GM18861 (cell line): Measurements from ENCODE around the gene GPR153.
A peak's percentile ranks its signal among the peaks of the same experiment; 100 is the strongest.

Experiments
- ATAC-seq: cut with Tn5 transposase; IDR thresholded peaks from one replicate; pipeline ENCODE4 v1.9.1; 2021; ENCODE audit not compliant: unreplicated experiment

GPR153 gene

DNA sequence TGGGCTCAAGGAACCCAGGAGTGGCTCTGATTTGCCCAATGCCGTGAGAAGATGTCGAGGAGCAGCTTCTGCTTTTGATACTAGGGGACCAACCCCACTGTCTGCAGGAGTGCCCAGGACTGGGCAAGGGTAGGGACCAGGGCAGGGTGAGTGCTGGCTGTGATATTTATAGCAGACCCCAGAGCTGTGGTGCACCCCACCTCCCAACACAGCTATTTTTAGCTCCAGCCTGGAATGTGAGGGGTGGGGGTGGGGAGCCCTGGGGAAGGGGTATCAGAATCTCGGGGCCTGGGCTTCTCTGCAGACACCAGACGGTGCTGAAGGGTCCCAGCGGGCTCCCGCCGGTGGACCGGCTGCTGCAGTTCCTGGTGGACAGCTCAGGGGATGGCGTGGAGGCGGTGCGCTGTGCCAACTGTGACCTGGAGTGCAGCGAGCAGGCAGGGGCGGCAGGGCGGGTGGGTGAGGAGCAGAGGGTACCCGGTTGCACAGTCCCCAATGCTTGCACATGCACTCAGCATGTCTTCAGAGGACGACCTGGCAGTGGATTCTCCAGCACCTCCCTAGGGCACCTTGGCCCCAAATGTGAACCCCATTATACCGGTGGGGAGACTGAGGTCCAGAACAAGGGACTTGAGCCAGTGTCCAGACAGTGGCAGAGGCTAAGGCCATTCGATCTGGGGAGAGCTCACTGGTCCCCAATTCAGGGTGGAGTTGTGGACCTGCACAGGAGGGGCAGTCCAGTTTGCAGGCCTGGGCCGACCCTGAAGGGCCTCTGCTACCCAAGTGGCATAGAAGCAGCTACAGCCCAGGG is 53.6 kb downstream of the GPR153 start:
- no peak for ATAC-seq

DNA sequence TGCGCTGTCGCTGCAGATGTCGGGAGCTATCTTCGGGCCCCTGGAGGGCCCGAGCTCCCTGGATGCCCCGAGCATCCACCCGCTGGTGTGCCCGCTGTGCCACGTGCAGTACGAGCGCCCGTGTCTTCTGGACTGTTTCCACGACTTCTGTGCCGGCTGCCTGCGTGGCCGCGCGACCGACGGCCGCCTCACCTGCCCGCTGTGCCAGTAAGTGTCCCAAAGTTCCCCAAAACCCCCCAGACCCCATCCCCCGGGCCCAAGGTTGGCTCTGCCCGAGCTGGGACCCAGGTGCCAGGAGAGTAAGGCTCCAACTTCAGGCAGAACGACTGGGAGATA is 54.4 kb downstream of the GPR153 start:
- no peak for ATAC-seq

DNA sequence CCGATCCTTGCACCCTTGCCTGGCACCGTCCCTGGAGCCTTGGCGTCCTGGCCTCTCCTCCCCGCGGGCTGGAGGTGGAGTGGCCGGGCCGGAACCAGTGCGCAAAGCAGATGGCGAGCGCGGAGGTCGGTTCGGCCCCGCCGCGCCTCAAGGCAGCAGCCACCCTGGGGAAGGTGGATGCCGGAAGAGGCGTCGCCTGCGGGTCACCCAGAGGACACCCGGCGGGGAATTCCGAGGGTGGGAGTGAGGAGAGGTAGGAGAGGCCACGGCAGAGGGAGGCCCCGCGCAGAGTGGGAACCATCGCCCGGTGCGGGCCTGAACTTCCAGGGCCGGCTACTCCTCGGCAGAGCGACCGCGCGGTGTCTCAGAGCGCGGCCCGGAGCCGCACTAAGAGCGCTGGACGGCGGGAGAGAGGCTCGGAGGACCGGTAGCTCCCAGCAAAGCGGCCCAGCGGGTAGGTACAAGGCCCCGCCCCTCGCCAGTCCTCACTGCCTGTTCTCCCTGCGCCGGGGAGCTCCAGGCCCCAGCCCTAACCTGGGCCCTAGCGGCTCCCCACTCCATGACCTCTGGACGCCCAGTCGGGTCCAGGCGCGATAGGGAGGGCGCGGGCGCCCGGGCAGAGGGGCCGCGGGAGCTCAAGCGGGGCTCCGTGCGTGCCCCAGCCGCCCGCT is 54.9 kb downstream of the GPR153 start, which contains the start of gene RNF207:
Gene RNF207 (plus strand): TSS at position 271 of the 671 bp plus-strand sequence. CDS start 417 bp downstream, outside the sequence.
- ATAC-seq: no peak

DNA sequence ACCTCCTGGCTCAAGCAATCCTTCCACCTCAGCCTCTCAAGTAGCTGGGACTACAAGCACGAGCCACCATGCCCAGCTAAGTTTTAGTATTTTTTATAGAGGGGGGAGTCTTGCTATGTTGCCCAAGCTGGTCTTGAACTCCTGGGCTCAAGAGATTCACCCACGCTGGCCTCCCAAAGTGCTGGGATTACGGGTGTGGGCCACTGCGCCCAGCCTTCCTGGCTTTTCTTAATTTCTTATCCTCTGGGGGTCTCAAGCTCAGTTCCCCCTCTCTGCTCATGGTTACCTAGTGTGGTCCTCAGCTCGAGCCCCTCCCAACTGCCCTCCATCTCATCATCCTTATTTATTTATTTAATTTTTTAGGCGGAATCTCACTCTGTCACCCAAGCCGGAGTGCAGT is 58.6 kb downstream of the GPR153 start:
- no peak for ATAC-seq

DNA sequence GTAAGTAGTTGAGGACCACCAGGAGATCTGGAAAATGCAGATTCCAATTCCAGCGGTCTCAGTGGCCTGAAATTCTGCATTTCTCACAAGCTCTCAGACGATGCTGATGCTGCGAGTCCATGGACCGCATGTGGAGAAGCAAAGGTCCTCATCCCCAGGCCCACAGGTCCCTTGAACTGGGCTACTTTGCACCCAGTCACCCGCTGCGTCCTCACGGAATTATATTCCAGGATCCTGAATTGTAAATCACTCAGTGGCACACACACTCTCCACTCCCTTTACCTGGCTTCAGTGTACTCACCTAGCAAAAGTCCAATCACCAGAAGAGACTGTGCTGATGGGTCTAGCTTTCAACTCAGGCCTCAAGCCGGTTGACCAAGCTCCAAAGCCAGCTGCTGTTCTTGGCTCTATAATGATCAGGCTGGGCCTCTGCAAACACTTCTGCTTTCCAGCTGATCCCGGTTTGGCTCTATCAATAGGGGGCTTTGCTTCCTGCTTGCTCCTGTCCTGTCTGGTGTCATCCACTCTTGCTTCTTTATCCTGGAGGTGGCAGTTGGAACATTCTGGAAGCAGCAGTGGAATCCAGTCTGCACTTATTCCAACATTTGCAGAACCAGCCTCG is 60.6 kb downstream of the GPR153 start:
- ATAC-seq: no peak

DNA sequence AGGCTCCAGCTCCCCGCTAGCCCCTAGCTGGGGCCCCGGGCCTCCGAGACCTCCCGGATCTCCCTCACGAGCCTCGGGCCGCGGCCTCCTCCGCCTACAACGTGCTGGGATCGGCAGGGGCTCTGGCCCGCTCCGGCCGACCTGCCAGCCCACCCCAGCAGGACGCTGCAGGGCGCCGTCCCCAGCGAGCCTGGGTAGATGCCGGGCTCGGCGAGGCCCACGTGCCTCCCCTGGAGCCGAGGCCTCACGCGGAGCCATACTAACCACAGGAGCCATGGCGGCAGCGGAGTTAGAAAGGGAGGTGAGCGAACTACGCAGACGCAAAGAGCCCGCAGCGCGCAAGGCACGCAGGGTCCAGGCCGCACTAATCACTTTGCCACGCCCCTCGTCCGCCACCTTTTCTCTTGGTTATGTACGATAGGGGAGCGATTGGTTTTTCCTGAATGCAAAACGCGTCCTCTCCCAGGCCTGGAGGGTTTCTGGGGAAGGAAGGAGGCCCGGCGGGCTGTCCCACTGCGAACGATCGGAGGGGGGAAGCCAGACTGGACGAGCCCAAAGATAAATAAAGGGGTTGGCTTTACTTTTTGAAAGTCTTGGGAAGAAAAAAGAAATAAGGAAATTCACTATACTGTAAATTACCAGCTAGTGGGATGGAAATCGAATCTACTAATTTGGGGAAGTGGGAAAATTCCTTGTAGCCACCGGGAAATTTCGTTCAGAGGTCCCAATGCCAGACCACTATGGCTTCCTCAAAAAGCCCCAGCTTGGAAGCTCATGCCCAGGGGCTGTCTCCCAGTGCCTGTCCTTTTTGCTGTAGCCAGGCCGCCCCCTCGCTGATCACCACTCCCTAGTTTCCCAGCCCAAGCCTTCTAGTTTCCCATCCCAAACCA is 61.4 kb downstream of the GPR153 start, which contains the start of gene RPL22:
Gene RPL22 (minus strand): TSS at position 298 of the 890 bp plus-strand sequence. CDS start 22 bp downstream, at position 276.
- peak; percentile 89 for ATAC-seq

DNA sequence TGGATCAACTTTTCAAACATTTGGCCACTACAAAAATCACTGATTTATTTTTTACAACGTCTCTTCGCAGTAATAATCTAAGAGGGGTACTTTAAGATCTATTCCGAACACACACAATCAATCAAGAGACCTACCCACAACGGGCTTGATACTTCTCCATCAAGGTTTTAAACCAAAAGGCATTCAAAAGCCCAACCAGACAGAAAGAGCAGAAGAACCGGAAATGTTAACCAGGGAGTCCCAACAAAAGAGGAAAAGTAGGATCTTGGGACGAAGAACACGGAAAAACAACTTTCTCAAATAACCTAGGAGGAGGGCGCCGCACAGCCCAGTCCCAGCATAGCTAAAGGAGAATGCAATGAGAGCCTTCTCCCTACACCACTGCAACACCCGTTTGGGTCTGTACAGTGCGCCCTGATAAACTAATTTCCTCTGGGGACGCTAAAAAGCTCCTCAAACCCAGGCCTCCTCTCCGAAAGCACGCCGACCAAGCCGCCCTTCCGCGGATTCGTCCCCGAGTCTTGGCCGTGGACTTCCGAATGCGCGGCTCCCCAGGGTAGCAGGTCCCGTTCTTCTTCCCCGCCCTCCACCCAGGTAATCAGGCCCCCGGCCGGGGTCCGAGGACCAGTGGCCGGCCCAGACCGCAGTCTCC is 62.1 kb downstream of the GPR153 start:
- ATAC-seq: peak; percentile 14

DNA sequence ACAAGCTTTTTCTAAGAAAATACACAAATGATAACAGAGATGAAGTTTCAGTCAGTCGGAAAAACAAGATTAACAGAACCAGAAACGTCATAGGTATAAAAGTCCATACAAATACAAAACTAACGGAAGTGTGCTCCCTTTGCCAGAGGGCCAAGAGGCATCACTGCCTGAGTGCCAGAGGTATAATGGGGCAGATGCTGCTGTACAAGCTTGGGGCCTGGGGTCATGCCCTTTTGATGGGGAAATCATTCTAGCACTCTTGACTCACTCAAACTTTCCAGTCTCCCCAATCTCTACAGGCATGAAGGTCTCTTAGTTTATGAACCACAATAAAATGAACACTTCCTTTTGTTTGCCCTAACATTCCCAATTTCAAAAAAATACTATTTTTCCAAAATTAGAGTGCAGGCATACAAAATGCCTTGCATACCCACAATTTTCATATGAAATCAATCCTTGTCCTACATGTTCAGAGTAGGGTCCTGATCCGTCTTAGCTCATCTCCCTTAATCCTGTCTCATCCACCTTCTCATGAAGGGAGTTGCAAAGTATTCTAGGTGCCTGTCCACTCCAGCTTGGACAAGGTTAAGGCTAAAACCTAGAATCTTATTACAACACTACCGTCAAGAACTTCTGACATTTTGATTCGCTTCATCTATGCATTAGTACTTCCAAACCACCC is 63.0 kb downstream of the GPR153 start:
- no peak for ATAC-seq
